K562 (cell line): ENCODE data around the gene GPSM3. TPM values are rescaled to one million over a fixed set of nuclear protein-coding genes. Genes with fewer than 3 reads are reported as not detected.
A peak's percentile ranks its signal among the peaks of the same experiment; 100 is the strongest.

Experiments used
- CXXC5 ChIP-seq: fragments of 250-450 bp; sonication (Bioruptor Pico); IDR thresholded peaks from 2 replicates; pipeline ENCODE4 v1.8.0; 2022; ENCODE audit warnings: inconsistent platforms, mild to moderate bottlenecking, moderate library complexity
- DPF2 ChIP-seq: fragments of 450-650 bp; IDR thresholded peaks from 2 replicates; pipeline ENCODE4 v1.6.1; 2016
- HCFC1 ChIP-seq: IDR thresholded peaks from 2 replicates; pipeline ENCODE4 v1.6.1; 2012; ENCODE audit warnings: low read depth, low read length, improper control_type of control experiment
- HMG20A ChIP-seq: fragments of 450-650 bp; formaldehyde crosslinking; conservative IDR thresholded peaks from 2 replicates; pipeline ENCODE4 v1.4.0; 2020; ENCODE audit warnings: mild to moderate bottlenecking, mixed read lengths
- IFI16 ChIP-seq: fragments of 250-450 bp; sonication (Bioruptor Pico); IDR thresholded peaks from 2 replicates; pipeline ENCODE4 v2.1.2; 2022; ENCODE audit warnings: mild to moderate bottlenecking, inconsistent platforms
- MTA2 ChIP-seq: fragments of 450-650 bp; IDR thresholded peaks from 2 replicates; pipeline ENCODE4 v1.6.1; 2016; ENCODE audit warnings: low read depth
- SIRT6 ChIP-seq: IDR thresholded peaks from one replicate; pipeline ENCODE4 v1.6.1; 2012; ENCODE audit warnings: low read depth, mild to moderate bottlenecking, control low read depth, inconsistent platforms, low read length, moderate library complexity
- ZNF212 ChIP-seq: fragments of 450-650 bp; formaldehyde crosslinking; IDR thresholded peaks from 2 replicates; pipeline ENCODE4 v1.4.0; 2020; ENCODE audit warnings: mild to moderate bottlenecking
- ZNF583 ChIP-seq: fragments of 250-450 bp; sonication (Bioruptor Pico); IDR thresholded peaks from 2 replicates; pipeline ENCODE4 v1.4.0; 2020
- polyA plus RNA-seq, 8 experiments: library from polyadenylated mRNA; depleted of rRNA in 4 of 8; stranded (reverse) in 5 of 8; unstranded in 3 of 8; fragments of >200 nt; fragmentation: Nextera tagmentation in 2 of 8; fragmentation: Illumina TruSeq in 1 of 8; extraction: Ambion mirVana in 2 of 8; extraction: Trizol in 1 of 8; gene quantifications; 2 replicates each; pipeline versions ENCODE4 v1.2.1 to v1.2.3, GENCODE V29; 2011 to 2014; ENCODE audit warnings: inconsistent platforms in 1 of 8, missing spikeins in 1 of 8
- total RNA-seq, 7 experiments: library from RNA; depleted of rRNA in 6 of 7; stranded (reverse); fragments of >200 nt in 6 of 7; fragmentation: Illumina TruSeq in 2 of 7; extraction: Trizol in 2 of 7; gene quantifications; 2 replicates each; pipeline versions ENCODE4 v1.2.1 to v1.2.3, GENCODE V29; 2011 to 2021; ENCODE audit warnings: low replicate concordance in 1 of 7
- TF ChIP-seq, protein P1 (sequence below): sonication (generic); formaldehyde crosslinking; IDR thresholded peaks from 2 replicates; pipeline ENCODE4 v1.9.0; 2022; ENCODE audit warnings: mild to moderate bottlenecking, missing genetic modification reagents
- TF ChIP-seq, protein P2 (sequence below): fragments of 250-450 bp; sonication (Bioruptor Pico); IDR thresholded peaks from 2 replicates; pipeline ENCODE4 v1.8.0; 2021; ENCODE audit warnings: moderate library complexity, mild to moderate bottlenecking, inconsistent platforms
- TF ChIP-seq, protein P3 (sequence below), 3 experiments: fragments of 200-800 bp in 1 of 3; fragments of 250-450 bp in 1 of 3; fragments of 450-650 bp in 1 of 3; sonication (Bioruptor Pico) in 1 of 3; sonication (Bioruptor generic) in 1 of 3; formaldehyde crosslinking in 1 of 3; IDR thresholded peaks; 2 replicates each; pipeline versions ENCODE4 v1.6.1 to v1.8.0; 2016 to 2022; ENCODE audit warnings: mild to moderate bottlenecking in 2 of 3, missing genetic modification characterization in 2 of 3, missing compliant biosample characterization in 1 of 3, moderate library complexity in 1 of 3
- TF ChIP-seq, protein P4 (sequence below), 2 experiments: IDR thresholded peaks; 2 replicates each; pipeline ENCODE4 v1.6.1; 2011; ENCODE audit warnings: borderline replicate concordance in 1 of 2, control low read depth in 1 of 2, low read depth in 1 of 2, low read length in 1 of 2, mild to moderate bottlenecking in 1 of 2, mixed read lengths in 1 of 2, moderate library complexity in 1 of 2; ENCODE audit not compliant: insufficient read depth in 1 of 2, insufficient read length in 1 of 2, poor library complexity in 1 of 2, severe bottlenecking in 1 of 2; ENCODE audit errors: extremely low read depth in 1 of 2
- TF ChIP-seq, protein P5 (sequence below): fragments of 450-650 bp; formaldehyde crosslinking; IDR thresholded peaks from 2 replicates; pipeline ENCODE4 v1.4.0; 2022; ENCODE audit warnings: missing genetic modification characterization
- TF ChIP-seq, protein P6 (sequence below): sonication (generic); formaldehyde crosslinking; IDR thresholded peaks from 2 replicates; pipeline ENCODE4 v1.8.1; 2022; ENCODE audit warnings: missing genetic modification reagents
- TF ChIP-seq, protein P7 (sequence below): sonication (generic); formaldehyde crosslinking; IDR thresholded peaks from 2 replicates; pipeline ENCODE4 v1.8.0; 2022; ENCODE audit warnings: mild to moderate bottlenecking, missing genetic modification reagents

The GPSM3 gene
- total and polyA plus RNA-seq, 9 of the 15 experiments (the other 6 are each of a cell fraction or from before 2014, with no cell fraction given) = 5.3 to 42.6 (median 24.4) TPM

DNA sequence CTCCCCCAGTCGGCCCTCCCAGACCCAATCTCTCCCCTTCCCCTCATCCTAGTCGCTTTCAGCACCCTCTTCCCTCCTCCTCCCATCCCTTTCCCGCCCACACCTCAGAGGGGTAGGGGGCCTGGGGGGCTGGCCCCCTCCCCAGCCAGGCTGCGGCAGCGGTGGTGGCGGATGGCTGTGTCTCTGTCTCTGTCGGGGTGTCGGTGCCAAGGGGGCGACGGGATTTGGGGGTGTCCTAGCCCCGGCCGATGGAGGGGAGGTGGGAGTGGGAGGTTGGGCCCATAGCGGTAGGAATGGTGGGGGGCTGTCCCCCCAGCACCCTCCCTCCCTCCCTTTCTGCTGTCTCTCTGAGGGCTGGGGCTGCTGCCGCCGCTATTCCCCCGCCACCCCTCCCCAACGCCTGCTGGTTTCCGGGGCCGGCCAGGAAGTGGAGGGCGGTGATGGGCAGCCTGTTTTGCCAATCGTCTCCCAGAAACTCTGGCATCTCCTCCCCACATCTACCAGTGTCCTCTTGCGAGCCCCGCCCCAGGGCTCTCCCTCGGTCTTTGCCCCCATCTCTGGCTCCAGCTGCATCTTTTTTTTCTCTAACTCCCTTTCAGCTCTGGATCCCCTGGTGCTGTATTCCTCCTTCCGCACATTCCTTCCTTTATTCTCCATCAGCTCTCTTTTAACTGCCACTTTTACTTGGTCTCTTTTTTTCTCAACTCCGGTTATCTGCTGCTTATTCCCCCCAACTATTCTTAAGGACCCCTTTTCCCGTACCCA, 16.6 kb downstream of the GPSM3 start, which contains the start of gene AGPAT1 (continued):
- TF ChIP-seq, protein P1, sequence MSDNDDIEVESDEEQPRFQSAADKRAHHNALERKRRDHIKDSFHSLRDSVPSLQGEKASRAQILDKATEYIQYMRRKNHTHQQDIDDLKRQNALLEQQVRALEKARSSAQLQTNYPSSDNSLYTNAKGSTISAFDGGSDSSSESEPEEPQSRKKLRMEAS (CRISPR knock-in tag) = peak; percentile 26; the same call in 1 of the 2 replicates
- TF ChIP-seq DPF2 (peak; percentile 69), IFI16 (CRISPR knock-in tag) (0 out of 2 replicates have a peak, but pooled peaks have one; percentile 16), ZNF212 (CRISPR knock-in tag) (no peak), HMG20A (no peak), MTA2 (0 out of 2 replicates have a peak, but pooled peaks have one; percentile 9), HCFC1 (no peak; the same call in 1 of the 2 replicates), ZNF583 (CRISPR knock-in tag) (no peak), CXXC5 (CRISPR knock-in tag) (peak; percentile 50; the same call in 1 of the 2 replicates), SIRT6 (no peak)
- TF ChIP-seq, protein P2, sequence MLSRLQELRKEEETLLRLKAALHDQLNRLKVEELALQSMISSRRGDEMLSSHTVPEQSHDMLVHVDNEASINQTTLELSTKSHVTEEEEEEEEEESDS (CRISPR knock-in tag) = no peak
- TF ChIP-seq, protein P3, sequence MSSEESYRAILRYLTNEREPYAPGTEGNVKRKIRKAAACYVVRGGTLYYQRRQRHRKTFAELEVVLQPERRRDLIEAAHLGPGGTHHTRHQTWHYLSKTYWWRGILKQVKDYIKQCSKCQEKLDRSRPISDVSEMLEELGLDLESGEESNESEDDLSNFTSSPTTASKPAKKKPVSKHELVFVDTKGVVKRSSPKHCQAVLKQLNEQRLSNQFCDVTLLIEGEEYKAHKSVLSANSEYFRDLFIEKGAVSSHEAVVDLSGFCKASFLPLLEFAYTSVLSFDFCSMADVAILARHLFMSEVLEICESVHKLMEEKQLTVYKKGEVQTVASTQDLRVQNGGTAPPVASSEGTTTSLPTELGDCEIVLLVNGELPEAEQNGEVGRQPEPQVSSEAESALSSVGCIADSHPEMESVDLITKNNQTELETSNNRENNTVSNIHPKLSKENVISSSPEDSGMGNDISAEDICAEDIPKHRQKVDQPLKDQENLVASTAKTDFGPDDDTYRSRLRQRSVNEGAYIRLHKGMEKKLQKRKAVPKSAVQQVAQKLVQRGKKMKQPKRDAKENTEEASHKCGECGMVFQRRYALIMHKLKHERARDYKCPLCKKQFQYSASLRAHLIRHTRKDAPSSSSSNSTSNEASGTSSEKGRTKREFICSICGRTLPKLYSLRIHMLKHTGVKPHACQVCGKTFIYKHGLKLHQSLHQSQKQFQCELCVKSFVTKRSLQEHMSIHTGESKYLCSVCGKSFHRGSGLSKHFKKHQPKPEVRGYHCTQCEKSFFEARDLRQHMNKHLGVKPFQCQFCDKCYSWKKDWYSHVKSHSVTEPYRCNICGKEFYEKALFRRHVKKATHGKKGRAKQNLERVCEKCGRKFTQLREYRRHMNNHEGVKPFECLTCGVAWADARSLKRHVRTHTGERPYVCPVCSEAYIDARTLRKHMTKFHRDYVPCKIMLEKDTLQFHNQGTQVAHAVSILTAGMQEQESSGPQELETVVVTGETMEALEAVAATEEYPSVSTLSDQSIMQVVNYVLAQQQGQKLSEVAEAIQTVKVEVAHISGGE (CRISPR knock-in tag; IDR thresholded peaks at IDR 0.05) = peak in 1 of 3 experiments; percentile 30; a peak in 1 of 6 replicates
- TF ChIP-seq, protein P4, sequence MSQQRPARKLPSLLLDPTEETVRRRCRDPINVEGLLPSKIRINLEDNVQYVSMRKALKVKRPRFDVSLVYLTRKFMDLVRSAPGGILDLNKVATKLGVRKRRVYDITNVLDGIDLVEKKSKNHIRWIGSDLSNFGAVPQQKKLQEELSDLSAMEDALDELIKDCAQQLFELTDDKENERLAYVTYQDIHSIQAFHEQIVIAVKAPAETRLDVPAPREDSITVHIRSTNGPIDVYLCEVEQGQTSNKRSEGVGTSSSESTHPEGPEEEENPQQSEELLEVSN (IDR thresholded peaks at IDR 0.05; ENCODE audit: borderline replicate concordance in 1 of 2, extremely low read depth in 1 of 2, insufficient read depth in 1 of 2, insufficient read length in 1 of 2, low read depth in 1 of 2, low read length in 1 of 2, poor library complexity in 1 of 2, severe bottlenecking in 1 of 2) = peak in 1 of 2 experiments; percentile 19
- TF ChIP-seq, protein P5, sequence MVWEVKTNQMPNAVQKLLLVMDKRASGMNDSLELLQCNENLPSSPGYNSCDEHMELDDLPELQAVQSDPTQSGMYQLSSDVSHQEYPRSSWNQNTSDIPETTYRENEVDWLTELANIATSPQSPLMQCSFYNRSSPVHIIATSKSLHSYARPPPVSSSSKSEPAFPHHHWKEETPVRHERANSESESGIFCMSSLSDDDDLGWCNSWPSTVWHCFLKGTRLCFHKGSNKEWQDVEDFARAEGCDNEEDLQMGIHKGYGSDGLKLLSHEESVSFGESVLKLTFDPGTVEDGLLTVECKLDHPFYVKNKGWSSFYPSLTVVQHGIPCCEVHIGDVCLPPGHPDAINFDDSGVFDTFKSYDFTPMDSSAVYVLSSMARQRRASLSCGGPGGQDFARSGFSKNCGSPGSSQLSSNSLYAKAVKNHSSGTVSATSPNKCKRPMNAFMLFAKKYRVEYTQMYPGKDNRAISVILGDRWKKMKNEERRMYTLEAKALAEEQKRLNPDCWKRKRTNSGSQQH (CRISPR knock-in tag) = peak; percentile 83; the same call in 1 of the 2 replicates
- TF ChIP-seq, protein P6, sequence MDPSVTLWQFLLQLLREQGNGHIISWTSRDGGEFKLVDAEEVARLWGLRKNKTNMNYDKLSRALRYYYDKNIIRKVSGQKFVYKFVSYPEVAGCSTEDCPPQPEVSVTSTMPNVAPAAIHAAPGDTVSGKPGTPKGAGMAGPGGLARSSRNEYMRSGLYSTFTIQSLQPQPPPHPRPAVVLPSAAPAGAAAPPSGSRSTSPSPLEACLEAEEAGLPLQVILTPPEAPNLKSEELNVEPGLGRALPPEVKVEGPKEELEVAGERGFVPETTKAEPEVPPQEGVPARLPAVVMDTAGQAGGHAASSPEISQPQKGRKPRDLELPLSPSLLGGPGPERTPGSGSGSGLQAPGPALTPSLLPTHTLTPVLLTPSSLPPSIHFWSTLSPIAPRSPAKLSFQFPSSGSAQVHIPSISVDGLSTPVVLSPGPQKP (CRISPR knock-in tag) = no peak
- TF ChIP-seq, protein P7, sequence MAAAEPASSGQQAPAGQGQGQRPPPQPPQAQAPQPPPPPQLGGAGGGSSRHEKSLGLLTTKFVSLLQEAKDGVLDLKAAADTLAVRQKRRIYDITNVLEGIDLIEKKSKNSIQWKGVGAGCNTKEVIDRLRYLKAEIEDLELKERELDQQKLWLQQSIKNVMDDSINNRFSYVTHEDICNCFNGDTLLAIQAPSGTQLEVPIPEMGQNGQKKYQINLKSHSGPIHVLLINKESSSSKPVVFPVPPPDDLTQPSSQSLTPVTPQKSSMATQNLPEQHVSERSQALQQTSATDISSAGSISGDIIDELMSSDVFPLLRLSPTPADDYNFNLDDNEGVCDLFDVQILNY (CRISPR knock-in tag) = no peak
